ENCODE data around the gene FOXP1.

GRCh38 chr3:71214016-71214415 is 369.5 kb downstream of the FOXP1 start:
- no peak for TF ChIP-seq EP300 (IDR thresholded peaks at IDR 0.05)
- TF ChIP-seq CTCF (IDR thresholded peaks at IDR 0.05), result no peak
